Heart left ventricle (tissue), 16 donors: ENCODE results near the gene GIMAP5. TPM values are rescaled to one million over a fixed set of nuclear protein-coding genes. Genes with fewer than 3 reads are reported as not detected.
"Not testable (repeated sequence)": the region's sequence is repeated elsewhere in the genome, so short reads cannot be mapped to it uniquely, and the experiment has no call there.

Experiments
- ATAC-seq, 4 donors: fragments of 200-7000 bp; cut with Tn5 transposase; one replicate each; pipeline ENCODE4 v1.9.1; 2020 to 2022; ENCODE audit warnings: moderate library complexity in 4 of 4, mild to moderate bottlenecking in 3 of 4, moderate number of reproducible peaks in 1 of 4
- DNase-seq, 5 donors: peaks; one replicate each; pipeline ENCODE4 v3.0.0-alpha.2; 2020
- H3K27ac ChIP-seq, 12 donors: fragments of 200-600 bp; sonication (generic) in 4 of 12; one replicate each; pipeline versions ENCODE4 v1.5.0 to v1.8.0; 2016 to 2022; ENCODE audit warnings: mild to moderate bottlenecking in 2 of 12
- H3K27me3 ChIP-seq, 9 donors: fragments of 200-600 bp; sonication (generic) in 2 of 9; one replicate each; pipeline versions ENCODE4 v1.5.1 to v1.8.0; 2016 to 2022; ENCODE audit warnings: mild to moderate bottlenecking in 3 of 9
- H3K36me3 ChIP-seq, 9 donors: fragments of 200-600 bp; sonication (generic) in 2 of 9; one replicate each; pipeline versions ENCODE4 v1.5.0 to v1.8.0; 2018 to 2022; ENCODE audit warnings: mild to moderate bottlenecking in 2 of 9
- H3K4me1 ChIP-seq, 12 donors: fragments of 200-600 bp; sonication (generic) in 4 of 12; one replicate each; pipeline versions ENCODE4 v1.5.0 to v1.8.0; 2016 to 2022; ENCODE audit warnings: mild to moderate bottlenecking in 3 of 12
- H3K4me3 ChIP-seq, 12 donors: fragments of 200-600 bp; sonication (generic) in 4 of 12; one replicate each; pipeline versions ENCODE4 v1.5.0 to v1.8.0; 2017 to 2022; ENCODE audit warnings: mild to moderate bottlenecking in 9 of 12, moderate library complexity in 4 of 12
- H3K9me3 ChIP-seq, 12 donors: fragments of 200-600 bp; sonication (generic) in 4 of 12; one replicate each; pipeline versions ENCODE4 v1.5.0 to v1.8.0; 2016 to 2022; ENCODE audit warnings: mild to moderate bottlenecking in 1 of 12
- POLR2A ChIP-seq, 2 donors: fragments of 450-650 bp; IDR thresholded peaks; one replicate each; pipeline ENCODE4 v1.6.1; 2017; ENCODE audit warnings: antibody characterized with exemption in 2 of 2, mild to moderate bottlenecking in 2 of 2, moderate library complexity in 2 of 2
- WGBS, 4 donors: extraction: QIAGEN DNeasy Blood & Tissue Kit in 2 of 4; methylation state at CpG; one replicate each; pipeline versions ENCODE4 v1.1.5 to v1.1.7; 2013 to 2018; 5-methylcytosine and 5-hydroxymethylcytosine counted together
- intact Hi-C, 10 donors: fragments of 100-400 bp; cut with DNase I; formaldehyde crosslinking; loops; one replicate each; pipeline versions ENCODE4 v1.11.1 to v1.14.2; 2022
- polyA plus RNA-seq, 2 donors: library from polyadenylated mRNA; stranded (reverse); fragments of 200-250 nt; gene quantifications; one replicate each; pipeline ENCODE4 v1.2.3, GENCODE V29; 2013
- total RNA-seq, 9 donors: library from RNA; depleted of rRNA in 2 of 9; stranded (reverse); fragments of >200 nt in 2 of 9; fragmentation: NEBNext Ultra II Directional in 3 of 9; extraction: Animal tissue kit (Norgen Biotek cat#: 25700) in 3 of 9; gene quantifications; one replicate each; pipeline versions ENCODE4 v1.1.0 to v1.2.4, GENCODE V29; 2016 to 2023
- TF ChIP-seq, protein P1 (sequence below), 12 donors: fragments of 200-600 bp; sonication (generic) in 4 of 12; IDR thresholded peaks; one replicate each; pipeline versions ENCODE4 v1.5.0 to v1.8.0; 2018 to 2022; ENCODE audit warnings: antibody characterized with exemption in 12 of 12, mild to moderate bottlenecking in 5 of 12
- donor health status: ischemic (EF 13 %, LVEDD 7.1; RV severe dilation, severe dysfunction).
- donor health status: healthy with polysubstance abuse.
- donor health status: DM: no; HTN: yes; CAD: no.
- donor health status: DM: no; HTN: no; CAD: no.
- donor health status: ischemic (EF 25% LVEDD 6.9; RV normal size, moderate dysfunction).
- donor health status: ischemic (EF 25% LVEDD 5.7; RV mildly dilated, moderate dysfunction).
- donor health status: healthy.
- donor health status: DM: yes; HTN: yes; CAD: no.
- donor health status: ischemic (EF 35%, LVEDD 5.7; RV mildly dilated, moderate dysfunction).
- donor health status: nonischemic (EF 11% LVEDD 7.7; RV severe dilation, severe dysfunction).
- donor health status: DM: yes; HTN: yes; CAD: no.
- donor health status: PGD.
- donor health status: ischemic (EF 29% LVEDD 5.4; RV normal size, mild dysfunction).
- donor health status: nonischemic (EF 23%, LVEDD 6.1; RV moderate dilation, normal function).

GIMAP5 gene
- total and polyA plus RNA-seq, 11 donors = 6.4 to 40.4 (median 19.3) TPM

GRCh38 chr7:150766334-150766709 is 29.1 kb downstream of the GIMAP5 start:
- H3K27ac ChIP-seq = no peak overlapping the region
- ATAC-seq (no peak), DNase-seq (no peak)
- no peaks in the 10 kb centered on the region for H3K4me1 ChIP-seq
- no peak overlapping the region for H3K4me3 ChIP-seq
- no peaks in the 10 kb centered on the region for H3K36me3 ChIP-seq
- H3K9me3 ChIP-seq = peaks cover 0 to 4% (median 0%) of the 10 kb centered on the region in 12 donors
- H3K27me3 ChIP-seq = no peaks in the 10 kb centered on the region
- intact Hi-C loops = no loop called here
- no peak for TF ChIP-seq POLR2A (IDR thresholded peaks at IDR 0.05)

DNA sequence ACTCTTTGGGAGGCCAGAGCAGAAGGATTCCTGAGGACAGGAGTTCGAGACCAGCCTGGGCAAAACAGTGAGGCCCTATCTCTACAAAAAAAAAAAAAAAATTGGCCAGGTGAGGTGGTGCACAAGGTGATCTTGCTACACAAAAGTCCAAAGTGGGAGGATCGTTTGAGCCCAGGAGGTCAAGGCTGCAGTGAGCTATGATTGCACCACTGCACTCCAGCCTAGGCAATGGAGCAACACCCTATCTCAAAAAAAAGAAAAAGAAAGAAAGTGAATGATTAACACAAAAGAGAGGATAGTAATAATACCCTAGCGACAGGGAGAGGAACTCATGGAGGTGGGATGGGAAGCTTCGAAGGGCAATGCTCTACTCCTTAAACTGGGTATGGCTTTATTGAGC is 32.5 kb downstream of the GIMAP5 start:
- Histone ChIP-seq H3K9me3 (peaks cover 0 to 18% (median 0%) of the 10 kb centered on the region in 12 donors), H3K4me1 (no peaks in the 10 kb centered on the region), H3K27ac (no peak overlapping the region), H3K27me3 (no peaks in the 10 kb centered on the region), H3K36me3 (no peaks in the 10 kb centered on the region), H3K4me3 (no peak overlapping the region)
- no peak for DNase-seq
- intact Hi-C loops = loop anchor here in 1 of 10 donors (10.0 kb wide), 1 partner anchor 415 kb away; no protein-coding TSS in a partner anchor
- TF ChIP-seq POLR2A (IDR thresholded peaks at IDR 0.05) = no peak
- TF ChIP-seq, protein P1, sequence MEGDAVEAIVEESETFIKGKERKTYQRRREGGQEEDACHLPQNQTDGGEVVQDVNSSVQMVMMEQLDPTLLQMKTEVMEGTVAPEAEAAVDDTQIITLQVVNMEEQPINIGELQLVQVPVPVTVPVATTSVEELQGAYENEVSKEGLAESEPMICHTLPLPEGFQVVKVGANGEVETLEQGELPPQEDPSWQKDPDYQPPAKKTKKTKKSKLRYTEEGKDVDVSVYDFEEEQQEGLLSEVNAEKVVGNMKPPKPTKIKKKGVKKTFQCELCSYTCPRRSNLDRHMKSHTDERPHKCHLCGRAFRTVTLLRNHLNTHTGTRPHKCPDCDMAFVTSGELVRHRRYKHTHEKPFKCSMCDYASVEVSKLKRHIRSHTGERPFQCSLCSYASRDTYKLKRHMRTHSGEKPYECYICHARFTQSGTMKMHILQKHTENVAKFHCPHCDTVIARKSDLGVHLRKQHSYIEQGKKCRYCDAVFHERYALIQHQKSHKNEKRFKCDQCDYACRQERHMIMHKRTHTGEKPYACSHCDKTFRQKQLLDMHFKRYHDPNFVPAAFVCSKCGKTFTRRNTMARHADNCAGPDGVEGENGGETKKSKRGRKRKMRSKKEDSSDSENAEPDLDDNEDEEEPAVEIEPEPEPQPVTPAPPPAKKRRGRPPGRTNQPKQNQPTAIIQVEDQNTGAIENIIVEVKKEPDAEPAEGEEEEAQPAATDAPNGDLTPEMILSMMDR (IDR thresholded peaks at IDR 0.05) = no peak
- WGBS, 4 donors = 89 to 91% (median 91%) methylated on average over 4 of the region's 4 CpGs
- ATAC-seq = no peak

DNA sequence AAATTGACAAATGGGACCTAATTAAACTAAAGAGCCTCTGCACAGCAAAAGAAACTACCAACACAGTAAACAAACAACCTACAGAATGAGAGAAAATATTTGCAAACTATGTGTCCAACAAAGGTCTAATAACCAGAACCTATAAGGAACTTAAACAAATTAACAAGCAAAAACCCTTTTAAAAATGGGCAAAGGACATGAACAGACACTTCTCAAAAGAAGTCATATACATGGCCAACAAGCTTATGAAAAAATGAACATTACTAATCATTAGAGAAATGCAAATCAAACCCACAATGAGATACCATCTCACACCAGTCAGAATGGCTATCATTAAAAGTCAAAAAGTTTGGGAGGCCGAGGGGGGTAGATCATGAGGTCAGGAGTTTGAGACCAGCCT is 36.9 kb downstream of the GIMAP5 start:
- DNase-seq, H3K27me3 ChIP-seq, H3K36me3 ChIP-seq, H3K4me3 ChIP-seq, H3K27ac ChIP-seq, ATAC-seq, H3K4me1 ChIP-seq: not testable (repeated sequence)
- peaks cover 0 to 18% (median 0%) of the 10 kb centered on the region in 12 donors for H3K9me3 ChIP-seq
- WGBS, 4 donors = 75 to 92% (median 82%) methylated on average over 1 of the region's 1 CpG
- intact Hi-C loops = loop anchor here in 1 of 10 donors (10.0 kb wide), 1 partner anchor 419 kb away; no protein-coding TSS in a partner anchor

DNA sequence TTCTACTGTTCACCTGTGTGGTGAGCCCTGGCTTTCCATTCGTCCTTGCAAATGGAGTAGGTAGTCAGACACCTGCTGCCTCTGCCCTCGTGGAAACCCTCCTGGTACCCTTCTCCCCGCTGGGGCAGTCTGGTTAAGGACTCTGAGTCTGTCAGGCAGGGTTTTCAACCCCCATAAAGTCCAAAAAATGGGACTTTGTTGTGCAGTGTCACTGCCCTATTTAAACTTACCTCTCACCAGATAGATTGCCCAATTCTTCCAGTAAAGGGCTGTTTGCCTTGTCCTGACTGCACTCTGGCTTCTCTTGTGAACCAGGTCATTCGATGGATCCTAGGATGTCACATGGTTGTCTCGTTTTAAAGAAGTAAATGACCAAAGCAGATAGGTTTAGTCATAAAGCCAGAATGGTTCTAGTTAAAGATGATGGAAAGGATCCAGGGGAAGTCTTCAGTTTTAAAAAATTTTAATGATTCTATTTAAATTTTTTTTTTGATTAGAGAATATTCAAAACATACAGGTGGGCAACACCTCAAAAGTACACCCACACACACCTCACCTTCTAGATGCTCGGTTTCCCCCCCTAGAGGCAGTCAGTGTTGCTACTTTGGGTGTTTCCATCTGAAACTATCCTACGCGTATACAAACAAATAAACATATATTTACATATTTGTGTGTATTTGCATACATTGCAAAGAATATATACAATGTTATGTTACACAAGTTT is 41.0 kb downstream of the GIMAP5 start:
- Histone ChIP-seq H3K27ac (no peak overlapping the region), H3K27me3 (no peaks in the 10 kb centered on the region), H3K36me3 (no peaks in the 10 kb centered on the region), H3K4me3 (no peak overlapping the region), H3K4me1 (peaks cover 0 to 27% (median 0%) of the 10 kb centered on the region in 12 donors), H3K9me3 (peaks cover 0 to 14% (median 0%) of the 10 kb centered on the region in 12 donors)
- intact Hi-C loops = loop anchor here in 8 of 10 donors (1.0 to 10.0 kb wide), 7 partner anchors 84 to 423 kb away; no protein-coding TSS in a partner anchor
- 53 to 62% (median 60%) methylated on average over 8 of the region's 8 CpGs for WGBS, 4 donors
- no peak for TF ChIP-seq POLR2A (IDR thresholded peaks at IDR 0.05)
- TF ChIP-seq, protein P1 (IDR thresholded peaks at IDR 0.05) = no peak
- ATAC-seq (no peak), DNase-seq (no peak)

DNA sequence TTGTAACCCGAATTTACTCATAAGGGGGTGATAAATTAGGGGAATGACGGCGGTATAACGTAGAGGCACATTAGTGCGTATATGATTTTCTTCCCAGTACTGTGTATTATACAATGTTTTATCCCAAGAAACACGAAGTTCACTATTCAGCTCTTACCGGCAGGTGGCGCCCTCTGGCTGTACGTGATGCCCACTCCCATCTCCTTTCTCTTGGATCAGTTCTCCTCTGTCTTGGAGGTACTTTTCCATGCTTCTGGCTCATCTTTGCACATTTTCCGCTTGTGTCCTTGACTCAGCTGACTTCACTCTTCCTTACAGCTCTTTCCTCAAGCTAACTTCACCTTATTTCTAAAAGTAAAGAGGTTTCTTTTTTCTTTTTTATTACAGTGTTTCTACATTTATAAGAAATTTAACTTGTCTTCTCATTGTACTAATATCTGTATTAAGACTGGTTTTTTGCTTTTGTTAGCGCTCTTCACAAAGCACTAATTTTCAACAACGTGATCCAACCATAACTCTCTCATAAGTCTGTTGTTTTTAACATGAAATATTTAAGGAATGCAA is 41.6 kb downstream of the GIMAP5 start:
- intact Hi-C loops = loop anchor here in 8 of 10 donors (1.0 to 10.0 kb wide), 7 partner anchors 83 to 424 kb away; no protein-coding TSS in a partner anchor
- no peaks in the 10 kb centered on the region for H3K27me3 ChIP-seq
- peak; percentile 65 to 89 (median 86) for ATAC-seq
- peaks cover 0 to 7% (median 0%) of the 10 kb centered on the region in 12 donors for H3K9me3 ChIP-seq
- no peaks in the 10 kb centered on the region for H3K36me3 ChIP-seq
- TF ChIP-seq, protein P1 (IDR thresholded peaks at IDR 0.05) = peak; percentile 84 to 97 (median 91)
- TF ChIP-seq POLR2A (IDR thresholded peaks at IDR 0.05) = no peak
- peak; percentile 78 to 91 (median 83) for DNase-seq
- 8 to 11% (median 9%) methylated on average over 12 of the region's 12 CpGs for WGBS, 4 donors
- peaks cover 0 to 31% (median 0%) of the 10 kb centered on the region in 12 donors for H3K4me1 ChIP-seq
- H3K4me3 ChIP-seq = no peak overlapping the region
- no peak overlapping the region for H3K27ac ChIP-seq
